NCI-H69 (cell line): Measurements from ENCODE around the gene SMIM43.
"Not testable (repeated sequence)": the region's sequence is repeated elsewhere in the genome, so short reads cannot be mapped to it uniquely, and the experiment has no call there.

Source experiments
- DNase-seq: peaks from one replicate; lab custom pipeline; 2025; lab: John Stamatoyannopoulos, UW

SMIM43 gene

DNA sequence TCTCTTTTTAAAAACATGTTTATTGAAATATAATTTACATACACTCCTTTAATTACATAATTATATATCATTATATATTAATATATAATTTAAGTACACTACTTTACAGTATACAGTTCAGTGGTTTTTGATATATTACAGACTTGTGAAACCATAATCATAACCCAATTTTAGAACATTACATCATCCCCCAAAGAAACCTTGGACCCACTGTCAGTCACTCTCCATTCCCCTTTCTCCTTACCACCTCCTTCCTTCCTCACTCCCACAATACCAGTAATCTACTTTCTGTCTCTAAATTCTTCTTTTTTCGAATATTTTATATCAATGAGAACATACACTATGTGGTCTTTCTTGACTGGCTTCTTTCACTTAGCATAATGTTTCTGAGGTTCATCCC is 18.2 kb upstream of the SMIM43 start:
- no peak for DNase-seq

DNA sequence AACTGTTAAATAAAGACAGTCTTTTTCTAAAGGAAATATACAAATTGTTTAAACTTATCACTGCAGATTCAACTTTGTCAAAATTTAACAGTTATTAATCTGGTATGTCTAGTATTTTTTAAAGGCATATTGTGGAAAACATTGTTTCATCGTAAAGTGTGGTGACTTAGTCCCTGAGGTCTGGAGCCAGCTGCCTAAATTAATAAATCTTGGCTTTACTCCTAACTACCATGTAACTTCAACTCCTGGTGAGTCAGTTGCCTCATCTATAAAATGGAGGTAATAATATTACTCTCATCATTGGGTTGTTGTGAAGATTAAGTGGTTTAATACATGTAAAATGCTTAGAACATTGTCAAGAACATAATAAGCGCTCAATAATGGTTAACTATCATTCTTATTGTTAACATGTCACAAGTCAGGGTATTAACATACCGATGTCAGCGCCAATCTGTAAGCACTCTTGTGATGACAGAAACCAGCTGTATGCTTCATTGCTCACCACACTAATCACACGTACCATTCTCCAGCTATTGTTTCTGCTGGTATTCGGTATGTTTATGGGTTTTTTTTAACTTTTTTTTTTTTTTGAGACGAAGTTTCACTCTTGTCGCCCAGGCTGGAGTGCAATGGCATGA is 14.1 kb upstream of the SMIM43 start:
- no peak for DNase-seq

GRCh38 chr4:121777625-121778024 is 12.7 kb upstream of the SMIM43 start:
- no peak for DNase-seq

GRCh38 chr4:121776610-121777401 is 11.8 kb upstream of the SMIM43 start:
- no peak for DNase-seq

DNA sequence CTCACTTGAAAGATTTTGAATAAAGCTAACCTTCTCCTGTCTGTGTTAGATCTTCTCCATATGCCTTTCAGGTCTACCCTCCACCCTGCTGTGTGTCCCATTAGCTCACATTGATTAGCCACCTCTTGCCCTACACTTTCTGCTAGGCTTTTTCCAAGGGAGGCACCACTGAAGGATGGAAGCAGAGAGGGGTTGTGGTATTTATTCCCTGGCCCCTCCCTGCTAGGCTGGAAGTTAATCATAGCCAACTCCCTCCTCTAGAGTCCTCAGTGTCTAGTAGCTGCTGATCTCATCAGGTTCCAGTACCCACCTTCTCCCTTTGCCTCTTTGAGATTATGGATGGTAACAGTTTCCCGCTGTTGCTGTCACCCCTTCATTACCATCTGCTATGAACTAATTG is 8.9 kb upstream of the SMIM43 start:
- DNase-seq = no peak

DNA sequence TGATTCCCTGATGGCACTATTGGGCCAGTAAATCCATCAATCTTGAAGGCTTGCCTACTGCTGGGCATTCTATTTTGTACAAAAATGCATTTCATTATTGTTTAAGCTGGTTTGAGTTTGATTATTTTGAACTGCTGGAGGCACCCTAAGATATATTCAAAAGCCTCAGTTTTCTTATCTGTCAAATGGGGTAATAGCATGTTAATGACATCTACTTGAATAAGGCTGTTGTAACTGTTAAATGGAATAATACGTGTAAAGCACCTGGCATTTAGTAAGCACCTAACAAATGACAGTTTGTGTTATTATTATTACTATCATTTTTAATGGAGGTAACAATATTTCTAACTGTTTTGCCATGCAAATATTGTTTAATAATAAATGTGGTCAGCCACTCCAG is 6.9 kb upstream of the SMIM43 start:
- DNase-seq = no peak

DNA sequence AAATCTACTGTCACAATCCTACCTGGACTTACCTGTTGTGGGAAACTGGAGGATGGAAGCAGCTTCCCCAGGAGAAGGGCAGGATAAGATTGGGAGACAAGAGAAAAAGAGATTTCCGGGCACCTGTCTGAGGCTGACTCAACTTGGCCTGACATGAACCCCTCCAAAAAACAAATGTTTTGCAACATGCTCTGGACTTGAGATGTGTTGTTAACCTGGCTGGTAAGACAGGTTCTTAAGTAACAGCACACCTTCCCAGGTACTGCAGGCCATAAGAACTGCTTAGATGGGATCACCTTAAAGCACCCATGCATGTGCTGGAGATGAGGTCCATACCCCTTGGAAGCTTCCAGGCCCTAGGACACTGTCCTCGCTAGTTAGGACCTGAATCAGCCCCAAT is 4.4 kb upstream of the SMIM43 start:
- no peak for DNase-seq

- DNase-seq = no peak
Measured at GRCh38 chr4:121767166-121767565, 2.2 kb upstream of the SMIM43 start.

- no peak for DNase-seq
Measured at GRCh38 chr4:121765971-121766538, 1.1 kb upstream of the SMIM43 start.

DNA sequence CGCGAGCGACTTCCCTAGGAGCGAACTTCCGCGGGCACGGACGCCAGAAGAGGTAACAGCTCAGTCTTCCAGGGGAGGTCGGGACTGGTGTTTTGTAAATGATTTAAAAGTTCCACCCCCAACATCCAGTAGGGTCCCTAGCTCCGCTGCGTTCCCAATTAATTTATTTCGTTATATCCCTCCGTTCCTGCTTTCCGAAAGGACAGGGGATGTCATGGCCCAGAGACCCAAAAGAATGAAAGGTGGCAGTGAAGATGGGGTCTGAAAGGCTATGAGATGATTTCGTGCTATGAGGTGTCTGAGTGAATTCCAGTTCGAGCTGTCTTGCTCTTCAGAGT is 373 bp upstream of the SMIM43 start:
- no peak for DNase-seq

DNA sequence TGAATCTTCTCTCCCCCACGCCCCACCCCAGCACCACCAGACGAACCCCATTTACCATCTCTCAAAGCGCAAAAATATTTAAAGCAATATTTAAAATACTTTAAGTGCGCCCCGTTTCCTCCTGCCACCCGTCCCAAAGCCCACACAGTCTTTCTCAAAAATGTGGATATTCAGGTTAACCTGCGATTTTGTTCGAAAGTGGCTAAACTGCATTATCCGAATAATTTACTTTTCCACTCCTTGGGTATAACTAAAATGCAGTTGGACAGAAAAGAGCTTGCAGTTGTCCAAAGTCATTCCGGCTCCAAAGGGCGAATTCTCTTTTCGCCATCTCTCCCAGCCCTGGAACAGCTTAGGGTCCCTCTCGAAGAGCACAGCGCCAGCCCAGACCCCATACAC is 662 bp downstream of the SMIM43 start:
- DNase-seq = no peak

GRCh38 chr4:121760205-121760604 is 4.8 kb downstream of the SMIM43 start:
- DNase-seq = no peak

- DNase-seq = no peak
Measured at GRCh38 chr4:121758925-121759568, 5.9 kb downstream of the SMIM43 start.

GRCh38 chr4:121752142-121752541 is 12.8 kb downstream of the SMIM43 start:
- DNase-seq = not testable (repeated sequence)

DNA sequence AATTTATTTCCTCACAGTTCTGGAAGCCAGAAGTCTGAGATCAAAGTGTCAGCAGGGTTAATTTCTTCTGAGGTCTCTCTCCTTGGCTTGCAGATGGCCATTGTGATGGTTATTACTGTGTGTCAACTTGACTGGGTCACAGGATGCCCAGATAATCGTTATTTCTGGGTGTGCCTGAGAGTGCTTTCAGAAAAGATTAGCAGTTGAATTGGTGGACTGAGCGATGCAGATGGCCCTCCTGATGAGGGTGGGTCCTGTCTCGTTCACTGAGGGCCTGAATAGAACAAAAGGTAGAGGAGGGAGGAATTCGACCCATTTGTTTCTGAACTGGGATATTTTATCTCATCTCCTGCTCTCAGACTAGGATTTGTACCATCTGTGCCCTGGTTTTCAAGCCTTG is 15.7 kb downstream of the SMIM43 start:
- peak; percentile 76 for DNase-seq

DNA sequence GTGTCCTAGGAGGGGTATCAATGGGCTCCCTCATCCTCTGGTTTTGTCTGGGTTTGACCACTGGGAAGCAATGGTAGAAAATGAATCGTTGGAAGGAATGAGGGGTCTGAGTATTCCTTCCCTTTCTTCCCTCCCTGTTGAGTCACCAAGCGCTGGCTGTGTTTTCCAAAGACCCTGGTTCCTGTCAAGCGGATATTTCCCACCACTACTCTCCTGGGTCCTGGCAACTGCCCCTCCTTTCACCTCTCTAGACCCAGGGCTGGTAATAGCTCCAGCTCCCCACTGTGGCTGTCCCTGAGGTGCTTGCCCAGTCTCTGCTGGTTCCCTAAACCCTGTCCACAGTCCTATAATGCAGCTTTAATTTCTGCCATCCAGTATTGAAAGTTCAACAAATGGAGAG is 22.2 kb downstream of the SMIM43 start:
- no peak for DNase-seq

- DNase-seq = no peak
Measured at GRCh38 chr4:121741751-121742150, 23.2 kb downstream of the SMIM43 start.

DNA sequence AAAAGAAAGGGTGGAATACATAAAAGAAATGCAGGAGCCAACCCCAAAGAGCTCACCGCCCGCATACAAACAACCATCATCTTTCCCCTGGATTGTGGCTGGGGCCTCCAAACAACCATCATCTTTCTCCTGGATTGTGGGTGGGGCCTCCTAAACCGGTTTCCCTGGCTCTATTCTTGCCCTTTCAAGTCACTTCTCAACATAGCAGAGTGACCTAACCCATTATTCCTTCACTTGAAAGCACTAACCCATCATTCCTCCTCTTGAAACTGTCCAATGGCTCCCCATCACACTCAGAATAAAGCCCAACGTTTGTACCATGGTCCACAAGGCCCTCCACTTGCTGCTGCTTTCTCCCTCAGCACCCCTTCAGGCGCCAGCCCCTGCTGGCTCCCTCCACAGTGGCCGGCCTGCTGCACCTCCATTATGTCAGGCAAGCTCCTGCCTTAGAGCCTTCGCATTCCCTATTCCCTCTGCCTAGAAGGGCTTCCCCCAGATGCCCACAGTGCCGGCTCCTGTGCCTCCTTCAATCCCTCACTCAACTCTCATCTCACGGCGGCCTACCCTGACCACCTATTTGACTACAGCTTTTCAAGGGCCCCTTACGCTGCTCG is 24.1 kb downstream of the SMIM43 start:
- no peak for DNase-seq

- DNase-seq = no peak
Measured at GRCh38 chr4:121739575-121739974, 25.4 kb downstream of the SMIM43 start.

DNA sequence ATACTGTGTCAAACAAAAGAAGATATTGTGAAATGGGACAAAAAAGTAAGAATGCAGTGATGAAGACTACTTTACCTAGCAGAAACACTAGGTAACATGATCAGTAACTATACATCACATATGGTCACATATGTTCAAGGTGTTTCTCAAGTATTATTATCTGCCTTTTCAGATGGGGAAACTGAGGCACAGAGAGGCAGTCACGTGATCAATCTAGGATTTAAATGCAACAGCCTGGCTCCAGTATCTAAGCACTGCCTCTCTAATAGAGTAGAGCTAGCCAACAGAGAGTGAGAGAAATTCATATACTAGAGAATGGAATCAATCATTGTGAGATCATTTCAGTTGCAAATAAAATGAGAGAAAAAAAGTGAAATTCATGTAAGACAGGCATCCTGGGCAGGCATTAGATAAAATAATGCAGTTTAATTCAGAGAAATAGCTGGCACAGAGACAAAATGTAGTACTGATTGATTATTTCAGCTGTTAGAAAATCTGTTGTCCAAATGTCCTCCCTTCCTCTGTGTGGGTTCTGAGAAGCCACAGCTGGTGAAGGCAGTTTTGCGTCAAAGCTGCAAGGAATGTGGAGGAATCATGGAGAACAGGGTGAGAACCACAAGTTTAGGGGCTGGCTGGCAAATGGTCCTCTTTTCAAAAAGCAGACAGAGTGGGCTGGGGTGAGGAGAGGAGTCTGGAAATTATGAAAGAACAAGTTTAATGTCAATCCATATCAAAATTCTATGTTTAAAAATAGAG is 26.0 kb downstream of the SMIM43 start:
- DNase-seq = no peak

DNA sequence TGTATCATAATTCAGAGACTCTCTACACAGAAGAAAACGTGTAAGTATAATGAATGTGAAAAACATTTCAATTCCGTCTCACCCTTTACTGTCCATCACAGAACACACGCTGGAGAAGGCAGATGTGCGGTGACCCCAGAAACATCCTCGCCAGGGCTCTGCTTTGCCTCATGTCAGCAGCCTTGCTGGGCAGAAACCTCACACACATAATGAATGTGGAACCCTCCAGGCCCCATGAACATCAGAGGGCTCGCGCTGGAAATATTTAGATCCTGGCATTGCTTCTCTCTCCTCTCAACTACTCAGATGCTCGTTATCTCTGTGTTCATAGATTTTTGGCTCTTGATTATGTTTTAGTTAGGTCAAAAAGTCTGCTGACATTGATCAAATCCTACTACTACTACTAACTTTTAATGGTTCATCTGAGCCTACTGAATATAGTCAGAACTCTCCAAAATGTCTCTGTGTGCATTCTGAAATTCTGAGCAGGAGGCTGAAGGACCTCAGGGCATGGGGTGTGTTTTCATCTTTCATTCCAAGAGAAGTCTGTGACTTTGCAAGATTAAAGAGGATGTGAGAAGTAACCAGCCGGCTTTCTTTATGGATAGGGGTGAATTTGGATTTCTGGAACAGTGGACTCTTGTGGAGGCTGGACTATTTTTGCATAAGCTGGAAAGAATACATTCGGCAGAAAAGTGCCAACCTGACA is 27.0 kb downstream of the SMIM43 start:
- no peak for DNase-seq
